Mesothelial cell of epicardium (in vitro differentiated cells): ENCODE results near the gene CCL22. TPM values are rescaled to one million over a fixed set of nuclear protein-coding genes. Genes with fewer than 3 reads are reported as not detected.

Experiments used
- DNase-seq, 2 experiments: peaks; one replicate each; pipeline ENCODE4 v3.0.0; 2021; ENCODE audit warnings: low spot score in 2 of 2; ENCODE audit not compliant: unreplicated experiment in 2 of 2
- H3K27ac Mint-ChIP-seq: 2 replicates; pipeline ENCODE4 v1.8.0; 2021; ENCODE audit warnings: mixed read lengths
- H3K27me3 Mint-ChIP-seq: 2 replicates; pipeline ENCODE4 v1.8.0; 2021; ENCODE audit warnings: low read depth, mixed read lengths
- H3K36me3 Mint-ChIP-seq: 2 replicates; pipeline ENCODE4 v1.8.0; 2021; ENCODE audit warnings: mixed read lengths
- H3K4me1 Mint-ChIP-seq: 2 replicates; pipeline ENCODE4 v1.8.0; 2021; ENCODE audit warnings: mixed read lengths
- H3K4me3 Mint-ChIP-seq: 2 replicates; pipeline ENCODE4 v1.8.0; 2021; ENCODE audit warnings: mild to moderate bottlenecking, moderate library complexity, mixed read lengths
- H3K9me3 Mint-ChIP-seq: 2 replicates; pipeline ENCODE4 v1.8.0; 2021; ENCODE audit warnings: mixed read lengths
- CTCF ChIP-seq: fragments of 200-600 bp; sonication (generic); IDR thresholded peaks from one replicate; pipeline ENCODE4 v1.5.0; 2021; ENCODE audit warnings: antibody characterized with exemption; ENCODE audit not compliant: unreplicated experiment
- total RNA-seq: library from RNA; stranded (reverse); gene quantifications from 3 replicates; pipeline ENCODE4 v1.2.1, GENCODE V29; 2021

Gene CCL22
- total RNA-seq, 1 donor from 2014 or later = not detected

- Mint-ChIP-seq H3K9me3 (no peaks in the 10 kb centered on the region), H3K27ac (no peak overlapping the region), H3K27me3 (peaks cover 12% of the 10 kb centered on the region), H3K4me1 (no peaks in the 10 kb centered on the region), H3K4me3 (no peak overlapping the region), H3K36me3 (no peaks in the 10 kb centered on the region)
- no peak for DNase-seq
- TF ChIP-seq CTCF = no peak
Observed at GRCh38 chr16:57361404-57361803, 2.8 kb downstream of the CCL22 start.

- no peak overlapping the region for H3K4me3 Mint-ChIP-seq
- no peak for TF ChIP-seq CTCF
- H3K9me3 Mint-ChIP-seq = no peaks in the 10 kb centered on the region
- H3K27ac Mint-ChIP-seq = no peak overlapping the region
- H3K4me1 Mint-ChIP-seq = no peaks in the 10 kb centered on the region
- no peaks in the 10 kb centered on the region for H3K36me3 Mint-ChIP-seq
- H3K27me3 Mint-ChIP-seq = peaks cover 16% of the 10 kb centered on the region
- no peak for DNase-seq
Observed at GRCh38 chr16:57364143-57364542, 5.6 kb downstream of the CCL22 start.

- no peaks in the 10 kb centered on the region for H3K9me3 Mint-ChIP-seq
- H3K36me3 Mint-ChIP-seq = no peaks in the 10 kb centered on the region
- H3K4me1 Mint-ChIP-seq = no peaks in the 10 kb centered on the region
- no peak for DNase-seq
- no peak overlapping the region for H3K27ac Mint-ChIP-seq
- no peak overlapping the region for H3K4me3 Mint-ChIP-seq
- TF ChIP-seq CTCF = no peak
- H3K27me3 Mint-ChIP-seq = peaks cover 16% of the 10 kb centered on the region
Observed at GRCh38 chr16:57366544-57367040, 8.0 kb downstream of the CCL22 start.

GRCh38 chr16:57367116-57367752 lies 8.7 kb downstream of the CCL22 start:
- Mint-ChIP-seq H3K27ac (no peak overlapping the region), H3K4me1 (peaks cover 2% of the 10 kb centered on the region), H3K4me3 (no peak overlapping the region), H3K9me3 (no peaks in the 10 kb centered on the region), H3K36me3 (no peaks in the 10 kb centered on the region), H3K27me3 (peaks cover 16% of the 10 kb centered on the region)
- no peak for DNase-seq
- no peak for TF ChIP-seq CTCF

- Mint-ChIP-seq H3K4me3 (peak overlapping the region; percentile 53), H3K27ac (no peak overlapping the region), H3K27me3 (peaks cover 4% of the 10 kb centered on the region), H3K36me3 (no peaks in the 10 kb centered on the region), H3K4me1 (peaks cover 25% of the 10 kb centered on the region), H3K9me3 (no peaks in the 10 kb centered on the region)
- DNase-seq = no peak
- no peak for TF ChIP-seq CTCF
Observed at GRCh38 chr16:57371494-57372371, 13.2 kb downstream of the CCL22 start.
